Measurements from ENCODE around the gene SMYD5. TPM values are rescaled to one million over a fixed set of nuclear protein-coding genes. Genes with fewer than 3 reads are reported as not detected.

Gene SMYD5
- total RNA-seq, 4 donors from 2014 or later, result 13.8 to 32.4 (median 18.7) TPM

- H3K9me3 ChIP-seq, result no peaks in the 10 kb centered on the region
- H3K4me1 ChIP-seq, result no peaks in the 10 kb centered on the region
- H3K4me3 ChIP-seq, result no peak overlapping the region
- no peaks in the 10 kb centered on the region for H3K27me3 ChIP-seq
- no peak for DNase-seq (ENCODE audit: low spot score in 2 of 2)
- TF ChIP-seq CTCF (IDR thresholded peaks at IDR 0.05) (no peak), POLR2A (IDR thresholded peaks at IDR 0.05) (no peak), EP300 (IDR thresholded peaks at IDR 0.05) (no peak)
- WGBS, 2 donors, result 83 to 91% methylated on average over 2 of the region's 2 CpGs
- peaks cover 0 to 39% (median 9%) of the 10 kb centered on the region in 3 donors for H3K36me3 ChIP-seq
- H3K27ac ChIP-seq, result no peak overlapping the region
Observed at GRCh38 chr2:73257021-73257420, 43.0 kb downstream of the SMYD5 start.

- DNase-seq (ENCODE audit: low spot score in 2 of 2), result no peak
- Histone ChIP-seq H3K36me3 (peaks cover 0 to 34% (median 5%) of the 10 kb centered on the region in 3 donors), H3K27ac (no peak overlapping the region), H3K4me3 (no peak overlapping the region), H3K27me3 (no peaks in the 10 kb centered on the region), H3K4me1 (no peaks in the 10 kb centered on the region), H3K9me3 (no peaks in the 10 kb centered on the region)
- 53 to 71% methylated on average over 7 to 9 of the region's 10 CpGs for WGBS, 2 donors
- TF ChIP-seq CTCF (IDR thresholded peaks at IDR 0.05), result no peak
- TF ChIP-seq POLR2A (IDR thresholded peaks at IDR 0.05), result no peak
- no peak for TF ChIP-seq EP300 (IDR thresholded peaks at IDR 0.05)
Observed at GRCh38 chr2:73257425-73258125, 43.5 kb downstream of the SMYD5 start.

GRCh38 chr2:73258186-73258912 lies 44.3 kb downstream of the SMYD5 start:
- no peak overlapping the region for H3K4me3 ChIP-seq
- H3K4me1 ChIP-seq, result no peaks in the 10 kb centered on the region
- TF ChIP-seq POLR2A (IDR thresholded peaks at IDR 0.05) (no peak), CTCF (IDR thresholded peaks at IDR 0.05) (no peak), EP300 (IDR thresholded peaks at IDR 0.05) (no peak)
- DNase-seq (ENCODE audit: low spot score in 2 of 2), result no peak
- no peak overlapping the region for H3K27ac ChIP-seq
- H3K9me3 ChIP-seq, result no peaks in the 10 kb centered on the region
- no peaks in the 10 kb centered on the region for H3K27me3 ChIP-seq
- WGBS, 2 donors, result 80 to 82% methylated on average over 7 to 8 of the region's 8 CpGs
- H3K36me3 ChIP-seq, result peaks cover 0 to 26% (median 0%) of the 10 kb centered on the region in 3 donors

GRCh38 chr2:73258913-73259215 lies 44.8 kb downstream of the SMYD5 start:
- H3K27me3 ChIP-seq, result no peaks in the 10 kb centered on the region
- TF ChIP-seq POLR2A (IDR thresholded peaks at IDR 0.05), result no peak
- no peak for TF ChIP-seq EP300 (IDR thresholded peaks at IDR 0.05)
- TF ChIP-seq CTCF (IDR thresholded peaks at IDR 0.05), result no peak
- no peak for DNase-seq (ENCODE audit: low spot score in 2 of 2)

GRCh38 chr2:73259276-73259675 lies 45.2 kb downstream of the SMYD5 start:
- Histone ChIP-seq H3K36me3 (peaks cover 0 to 17% (median 0%) of the 10 kb centered on the region in 3 donors), H3K9me3 (no peaks in the 10 kb centered on the region), H3K27ac (no peak overlapping the region), H3K4me3 (no peak overlapping the region), H3K27me3 (no peaks in the 10 kb centered on the region), H3K4me1 (no peaks in the 10 kb centered on the region)
- DNase-seq (ENCODE audit: low spot score in 2 of 2), result no peak
- WGBS, 2 donors, result 83 to 90% methylated on average over 8 of the region's 8 CpGs
- TF ChIP-seq POLR2A (IDR thresholded peaks at IDR 0.05) (no peak), CTCF (IDR thresholded peaks at IDR 0.05) (no peak), EP300 (IDR thresholded peaks at IDR 0.05) (no peak)

More at GRCh38 chr2:73258913-73259215, 44.8 kb downstream of the SMYD5 start:
- 99% methylated on average over 9 of the region's 9 CpGs for WGBS, 2 donors
- H3K36me3 ChIP-seq, result peaks cover 0 to 21% (median 0%) of the 10 kb centered on the region in 3 donors
- H3K9me3 ChIP-seq, result no peaks in the 10 kb centered on the region
- H3K4me1 ChIP-seq, result no peaks in the 10 kb centered on the region
- no peak overlapping the region for H3K27ac ChIP-seq
- H3K4me3 ChIP-seq, result no peak overlapping the region
